ENCODE data around the gene CREM. TPM values are rescaled to one million over a fixed set of nuclear protein-coding genes. Genes with fewer than 3 reads are reported as not detected.

Gene CREM
- total RNA-seq, 2 experiments from 2014 or later: 121 to 131 TPM

DNA sequence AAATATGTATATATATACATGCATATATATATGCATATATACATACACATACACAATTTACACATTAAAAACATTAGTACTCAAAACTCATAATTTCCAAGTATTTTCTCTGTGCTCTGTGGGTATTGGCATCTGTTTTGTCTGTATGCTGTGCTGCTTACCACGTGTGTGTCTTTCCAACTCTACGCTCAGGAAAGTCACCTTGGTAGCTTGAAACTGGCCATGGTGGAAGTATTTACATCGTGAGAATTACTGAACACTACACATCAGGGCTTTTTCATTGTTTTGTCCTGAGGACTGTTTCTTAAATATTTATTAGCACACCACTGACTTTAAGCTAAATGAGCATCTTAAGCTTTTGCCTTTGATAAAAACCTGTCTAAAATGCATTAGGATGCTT, 79.6 kb downstream of the CREM start:
- ATAC-seq: no peak
- TF ChIP-seq, protein P1, sequence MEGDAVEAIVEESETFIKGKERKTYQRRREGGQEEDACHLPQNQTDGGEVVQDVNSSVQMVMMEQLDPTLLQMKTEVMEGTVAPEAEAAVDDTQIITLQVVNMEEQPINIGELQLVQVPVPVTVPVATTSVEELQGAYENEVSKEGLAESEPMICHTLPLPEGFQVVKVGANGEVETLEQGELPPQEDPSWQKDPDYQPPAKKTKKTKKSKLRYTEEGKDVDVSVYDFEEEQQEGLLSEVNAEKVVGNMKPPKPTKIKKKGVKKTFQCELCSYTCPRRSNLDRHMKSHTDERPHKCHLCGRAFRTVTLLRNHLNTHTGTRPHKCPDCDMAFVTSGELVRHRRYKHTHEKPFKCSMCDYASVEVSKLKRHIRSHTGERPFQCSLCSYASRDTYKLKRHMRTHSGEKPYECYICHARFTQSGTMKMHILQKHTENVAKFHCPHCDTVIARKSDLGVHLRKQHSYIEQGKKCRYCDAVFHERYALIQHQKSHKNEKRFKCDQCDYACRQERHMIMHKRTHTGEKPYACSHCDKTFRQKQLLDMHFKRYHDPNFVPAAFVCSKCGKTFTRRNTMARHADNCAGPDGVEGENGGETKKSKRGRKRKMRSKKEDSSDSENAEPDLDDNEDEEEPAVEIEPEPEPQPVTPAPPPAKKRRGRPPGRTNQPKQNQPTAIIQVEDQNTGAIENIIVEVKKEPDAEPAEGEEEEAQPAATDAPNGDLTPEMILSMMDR (IDR thresholded peaks at IDR 0.05): no peak
- H3K4me1 Mint-ChIP-seq (ENCODE audit: low read depth): peaks cover 44% of the 10 kb centered on the region

DNA sequence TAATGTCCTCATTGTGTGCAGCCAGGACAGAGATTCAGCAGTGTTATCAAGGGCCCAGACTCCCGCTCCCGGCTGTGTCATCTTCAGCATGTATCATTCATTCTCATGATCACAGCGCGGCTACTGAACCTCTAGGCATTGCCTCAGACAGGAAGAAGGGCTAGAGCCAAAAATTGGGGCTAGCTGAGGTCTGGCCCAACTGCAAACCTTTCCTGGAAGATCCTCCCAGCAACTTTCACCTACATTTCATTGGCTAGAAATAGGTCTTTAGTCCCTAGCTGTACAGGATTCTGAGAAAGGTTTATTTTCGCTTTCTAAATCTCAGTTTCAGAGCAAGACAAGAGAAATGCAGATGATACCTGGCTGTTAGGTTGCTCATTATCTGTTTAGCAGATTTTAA, 81.9 kb downstream of the CREM start:
- ChIA-PET CTCF (interaction anchor here (1.0 to 3.1 kb wide), 6 partner anchors 9 to 81 kb away, joined by 3 to 33 read pairs (median 13); partner anchors contain the start of gene CREM), POLR2A (interaction anchor here (1.2 to 3.5 kb wide), 2 partner anchors 13 to 82 kb away, joined by 8 to 17 read pairs; partner anchors contain the start of gene CREM)
- peak overlapping the region; percentile 88 for H3K27ac Mint-ChIP-seq
- H3K4me1 Mint-ChIP-seq (ENCODE audit: low read depth): peaks cover 29% of the 10 kb centered on the region
- ATAC-seq (peak; percentile 92), DNase-seq (peak; percentile 81)
- H3K4me3 Mint-ChIP-seq: peak overlapping the region; percentile 53
- intact Hi-C loops (cut with micrococcal nuclease): no loop called here
- no peaks in the 10 kb centered on the region for H3K9me3 Mint-ChIP-seq
- TF ChIP-seq, protein P1 (IDR thresholded peaks at IDR 0.05): no peak
- no peaks in the 10 kb centered on the region for H3K27me3 Mint-ChIP-seq
- H3K36me3 Mint-ChIP-seq (ENCODE audit: low read depth): peaks cover 50% of the 10 kb centered on the region

More for the DNA sequence above, 79.6 kb downstream of the CREM start:
- H3K27me3 Mint-ChIP-seq: no peaks in the 10 kb centered on the region
- no peak overlapping the region for H3K27ac Mint-ChIP-seq
- peaks cover 53% of the 10 kb centered on the region for H3K36me3 Mint-ChIP-seq (ENCODE audit: low read depth)
- no peak for DNase-seq
- no peaks in the 10 kb centered on the region for H3K9me3 Mint-ChIP-seq
- CTCF ChIA-PET: interaction anchor here (0.9 to 3.7 kb wide), 6 partner anchors 10 to 116 kb away, joined by 3 to 27 read pairs (median 6); partner anchors contain the start of gene CUL2
- intact Hi-C loops (cut with micrococcal nuclease): no loop called here
- POLR2A ChIA-PET: interaction anchor here (1.4 kb wide), 1 partner anchor 10 kb away, joined by 10 read pairs; no protein-coding TSS in a partner anchor
- H3K4me3 Mint-ChIP-seq: no peak overlapping the region

DNA sequence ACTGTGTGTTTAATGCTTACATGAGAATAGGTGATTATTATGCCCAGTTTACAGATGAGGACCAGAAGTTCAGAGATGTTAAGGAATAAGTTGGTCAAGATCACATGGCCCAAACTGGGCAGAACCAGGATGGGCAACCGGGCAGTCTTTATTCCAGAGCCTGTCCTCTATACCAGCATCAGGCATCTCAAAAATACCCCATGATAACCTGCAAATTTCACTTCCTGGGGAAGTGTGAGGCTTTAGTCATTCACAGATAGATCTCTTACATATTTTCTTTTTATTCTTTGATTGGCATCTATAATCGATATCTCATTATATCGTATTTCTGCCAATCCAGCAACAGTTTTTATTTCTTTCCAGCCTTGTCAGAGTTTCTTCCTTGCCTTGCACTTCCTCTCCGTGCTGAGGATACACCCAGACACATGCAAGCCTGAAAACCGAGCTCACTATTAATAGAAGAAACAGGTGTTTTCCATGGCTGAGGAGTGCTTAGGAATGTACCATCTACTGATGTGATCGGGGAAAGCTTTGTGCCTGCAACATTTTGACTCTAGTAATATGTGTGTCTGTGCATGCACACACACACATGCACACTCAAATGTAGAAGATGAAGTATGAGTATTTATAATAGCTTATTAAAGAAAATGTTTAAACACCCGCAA, 82.4 kb downstream of the CREM start:
- Mint-ChIP-seq H3K4me3 (peak overlapping the region; percentile 53), H3K4me1 (ENCODE audit: low read depth) (peaks cover 27% of the 10 kb centered on the region), H3K36me3 (ENCODE audit: low read depth) (peaks cover 48% of the 10 kb centered on the region), H3K27ac (peak overlapping the region; percentile 88), H3K27me3 (no peaks in the 10 kb centered on the region), H3K9me3 (no peaks in the 10 kb centered on the region)
- DNase-seq: no peak
- ChIA-PET CTCF (interaction anchor here (1.0 to 3.1 kb wide), 7 partner anchors 8 to 82 kb away, joined by 3 to 33 read pairs (median 10); partner anchors contain the start of gene CREM), POLR2A (interaction anchor here (0.9 to 3.5 kb wide), 3 partner anchors 9 to 82 kb away, joined by 3 to 17 read pairs (median 6); partner anchors contain the start of gene CREM)
- peak; percentile 24 for ATAC-seq
- intact Hi-C loops (cut with micrococcal nuclease): no loop called here
- TF ChIP-seq, protein P1 (IDR thresholded peaks at IDR 0.05): no peak

DNA sequence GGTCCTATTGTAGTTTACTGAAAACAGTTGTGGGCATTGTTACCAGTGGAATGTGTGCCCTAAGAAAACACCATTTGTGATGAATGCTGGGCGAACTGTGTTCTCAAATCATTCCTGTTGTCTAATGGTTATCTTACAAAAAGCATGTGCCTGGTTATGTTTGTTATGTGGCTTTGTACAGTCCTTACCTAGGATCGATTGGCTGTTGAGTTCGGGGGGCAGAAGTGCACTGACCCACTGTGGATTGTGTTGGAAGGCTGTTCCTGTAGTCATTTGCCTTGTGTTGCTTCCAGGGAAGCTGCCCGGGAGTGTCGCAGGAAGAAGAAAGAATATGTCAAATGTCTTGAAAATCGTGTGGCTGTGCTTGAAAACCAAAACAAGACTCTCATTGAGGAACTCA, 84.3 kb downstream of the CREM start:
- ATAC-seq (no peak), DNase-seq (no peak)
- H3K27ac Mint-ChIP-seq: peak overlapping the region; percentile 14
- CTCF ChIA-PET: interaction anchor here (0.9 to 2.1 kb wide), 4 partner anchors 9 to 90 kb away, joined by 3 to 7 read pairs (median 5); partner anchors contain the start of gene CREM
- no peaks in the 10 kb centered on the region for H3K27me3 Mint-ChIP-seq
- H3K4me3 Mint-ChIP-seq: no peak overlapping the region
- POLR2A ChIA-PET: interaction anchor here (3.5 kb wide), 1 partner anchor 84 kb away, joined by 17 read pairs; the partner anchor contains the start of gene CREM
- TF ChIP-seq, protein P1 (IDR thresholded peaks at IDR 0.05): no peak
- H3K4me1 Mint-ChIP-seq (ENCODE audit: low read depth): peaks cover 28% of the 10 kb centered on the region
- intact Hi-C loops (cut with micrococcal nuclease): loop anchor here (10.0 kb wide), 1 partner anchor 216 kb away; no protein-coding TSS in a partner anchor
- H3K9me3 Mint-ChIP-seq: no peaks in the 10 kb centered on the region
- H3K36me3 Mint-ChIP-seq (ENCODE audit: low read depth): peaks cover 48% of the 10 kb centered on the region

DNA sequence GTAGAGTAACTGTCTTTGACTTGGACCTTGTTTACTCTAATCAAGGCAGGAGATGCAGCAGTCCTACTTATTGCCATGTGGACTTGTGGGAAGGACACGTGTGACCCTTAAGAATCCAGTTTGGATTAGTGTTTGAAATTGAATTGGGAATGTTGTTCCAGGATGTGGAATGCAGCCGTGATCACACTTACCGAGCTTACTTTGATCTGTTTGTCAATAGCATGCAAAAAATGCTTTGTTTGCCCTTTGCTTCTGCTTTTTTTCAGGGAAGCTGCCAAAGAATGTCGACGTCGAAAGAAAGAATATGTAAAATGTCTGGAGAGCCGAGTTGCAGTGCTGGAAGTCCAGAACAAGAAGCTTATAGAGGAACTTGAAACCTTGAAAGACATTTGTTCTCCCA, 84.7 kb downstream of the CREM start:
- ChIA-PET CTCF (interaction anchor here (0.9 to 2.1 kb wide), 7 partner anchors 9 to 90 kb away, joined by 3 to 8 read pairs (median 5); partner anchors contain the start of gene CREM), POLR2A (no interaction called here)
- TF ChIP-seq, protein P1 (IDR thresholded peaks at IDR 0.05): no peak
- DNase-seq (no peak), ATAC-seq (no peak)
- H3K27me3 Mint-ChIP-seq: no peaks in the 10 kb centered on the region
- peaks cover 31% of the 10 kb centered on the region for H3K4me1 Mint-ChIP-seq (ENCODE audit: low read depth)
- peaks cover 45% of the 10 kb centered on the region for H3K36me3 Mint-ChIP-seq (ENCODE audit: low read depth)
- intact Hi-C loops (cut with micrococcal nuclease): loop anchor here (10.0 kb wide), 1 partner anchor 217 kb away; no protein-coding TSS in a partner anchor
- H3K9me3 Mint-ChIP-seq: no peaks in the 10 kb centered on the region
- H3K4me3 Mint-ChIP-seq: no peak overlapping the region
- H3K27ac Mint-ChIP-seq: peak overlapping the region; percentile 14
